Activated CD4-positive, alpha-beta T cell treated with anti-CD3 and anti-CD28 coated beads, Interleukin-2, amount 50 U/mL, for 16 hours (primary cell): Measurements from ENCODE around the gene MSH4.
A peak's percentile ranks its signal among the peaks of the same experiment; 100 is the strongest.
"Not testable (repeated sequence)": the region's sequence is repeated elsewhere in the genome, so short reads cannot be mapped to it uniquely, and the experiment has no call there.

Experiments used
- DNase-seq: peaks from one replicate; pipeline ENCODE4 v3.0.0-alpha.2; 2020

MSH4 gene

GRCh38 chr1:75796376-75797272 is at the start of gene MSH4:
Gene MSH4, plus strand, starts transcription at chr1:75796882. Its CDS starts 104 bp downstream, at chr1:75796986.
- DNase-seq: peak; percentile 41

- not testable (repeated sequence) for DNase-seq
These were observed 39.5 kb upstream of the MSH4 start for GRCh38 chr1:75757210-75757609.

DNA sequence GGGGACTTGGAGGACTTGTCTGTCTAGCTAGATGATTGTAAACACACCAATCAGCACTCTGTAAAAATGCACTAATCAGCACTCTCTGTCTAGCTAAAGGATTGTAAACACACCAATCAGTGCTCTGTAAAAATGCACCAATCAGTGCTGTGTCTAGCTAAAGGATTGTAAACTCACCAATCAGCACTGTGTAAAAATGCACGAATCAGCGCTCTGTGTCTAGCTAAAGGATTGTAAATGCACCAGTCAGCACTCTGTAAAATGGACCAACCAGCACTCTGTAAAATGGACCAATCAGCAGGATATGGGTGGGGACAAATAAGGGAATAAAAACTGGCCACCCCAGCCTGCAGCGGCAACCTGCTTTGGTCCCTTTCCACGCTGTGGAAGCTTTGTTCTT is 38.1 kb upstream of the MSH4 start:
- DNase-seq: not testable (repeated sequence)

- no peak for DNase-seq
These were observed 32.5 kb upstream of the MSH4 start for GRCh38 chr1:75764057-75764655.

GRCh38 chr1:75765697-75766355 is 30.9 kb upstream of the MSH4 start:
- DNase-seq: no peak

DNA sequence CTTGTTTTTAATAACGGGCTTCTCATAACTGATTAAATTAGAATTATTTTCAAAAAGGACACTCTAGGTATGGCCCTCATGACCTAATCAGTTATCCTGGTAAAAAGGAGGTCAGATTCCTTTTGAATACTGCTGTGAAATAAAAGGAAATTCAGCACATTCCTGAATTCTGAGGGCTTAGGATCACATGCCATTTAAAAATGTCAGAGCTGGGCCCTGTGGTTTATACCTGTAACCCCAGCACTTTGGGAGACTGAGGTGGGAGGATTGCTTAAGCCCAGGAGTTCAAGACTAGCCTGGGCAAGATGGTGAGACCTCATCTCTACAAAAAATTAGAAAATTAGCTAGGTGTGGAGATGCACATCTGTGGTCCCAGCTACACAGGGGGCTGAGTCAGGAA is 28.7 kb upstream of the MSH4 start:
- no peak for DNase-seq

- DNase-seq: no peak
These were observed 25.9 kb upstream of the MSH4 start for GRCh38 chr1:75770761-75771160.

- no peak for DNase-seq
These were observed 24.7 kb upstream of the MSH4 start for GRCh38 chr1:75771978-75772377.

- not testable (repeated sequence) for DNase-seq
These were observed 18.9 kb upstream of the MSH4 start for GRCh38 chr1:75777812-75778211.

- not testable (repeated sequence) for DNase-seq
These were observed 18.0 kb upstream of the MSH4 start for GRCh38 chr1:75778694-75779093.

GRCh38 chr1:75780183-75780582 is 16.5 kb upstream of the MSH4 start:
- DNase-seq: peak; percentile 51

- not testable (repeated sequence) for DNase-seq
These were observed 12.8 kb upstream of the MSH4 start for GRCh38 chr1:75783920-75784319.

DNA sequence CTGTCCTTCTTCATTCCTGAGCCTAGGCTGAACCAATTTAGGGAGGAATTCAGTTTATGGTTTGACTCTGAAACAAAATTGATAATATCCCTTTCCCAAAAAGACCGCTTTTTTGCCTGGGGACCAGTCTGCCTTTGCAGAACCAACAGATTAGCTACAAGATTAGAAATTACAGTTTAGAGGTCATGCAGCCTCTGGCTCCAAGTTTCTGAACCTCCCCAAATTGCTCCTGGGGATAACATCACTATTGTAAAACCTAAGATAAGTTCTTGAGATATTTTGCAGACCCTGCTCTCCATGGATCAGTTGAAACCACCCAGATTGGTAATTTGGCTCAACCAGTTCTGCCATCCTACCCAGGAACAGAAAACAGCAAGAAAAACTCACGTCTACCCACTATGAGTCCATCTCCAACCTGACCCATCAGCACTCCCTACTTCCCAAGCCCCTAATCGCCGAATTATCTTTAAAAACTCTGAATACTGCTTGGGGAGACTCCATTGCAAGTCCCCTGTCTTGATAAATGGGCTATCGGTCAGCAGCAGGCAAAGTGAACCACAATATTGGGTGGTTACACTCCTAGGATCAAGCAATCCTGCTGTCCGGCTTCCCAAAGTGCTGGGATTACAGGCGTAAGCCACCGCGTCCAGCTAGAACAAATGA is 11.2 kb upstream of the MSH4 start:
- DNase-seq: no peak

GRCh38 chr1:75785983-75786853 is 10.5 kb upstream of the MSH4 start, which contains the start of gene RABGGTB:
Gene RABGGTB, plus strand, starts transcription at chr1:75786256. Its CDS starts 16 bp downstream, at chr1:75786272.
- DNase-seq: peak; percentile 97

- peak; percentile 36 for DNase-seq
These were observed 9.7 kb upstream of the MSH4 start for GRCh38 chr1:75786901-75787493.

DNA sequence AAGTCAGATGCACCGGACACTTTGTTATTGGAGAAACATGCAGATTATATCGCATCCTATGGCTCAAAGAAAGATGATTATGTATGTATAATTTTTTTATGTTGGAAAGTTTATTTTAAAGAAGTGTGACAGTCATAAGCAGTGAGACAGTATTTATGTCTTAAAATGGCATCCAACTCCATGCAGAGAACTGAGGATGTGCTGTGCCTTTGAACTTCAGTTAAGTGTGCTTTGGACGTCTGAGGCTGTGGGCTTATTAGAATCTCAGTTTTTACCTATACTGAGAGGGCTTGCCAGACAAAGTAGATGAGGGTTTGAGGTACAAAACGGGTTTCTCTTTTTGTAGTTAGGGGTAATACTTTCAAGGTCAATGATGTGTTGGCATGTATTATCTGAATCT is 9.2 kb upstream of the MSH4 start:
- DNase-seq: peak; percentile 24

DNA sequence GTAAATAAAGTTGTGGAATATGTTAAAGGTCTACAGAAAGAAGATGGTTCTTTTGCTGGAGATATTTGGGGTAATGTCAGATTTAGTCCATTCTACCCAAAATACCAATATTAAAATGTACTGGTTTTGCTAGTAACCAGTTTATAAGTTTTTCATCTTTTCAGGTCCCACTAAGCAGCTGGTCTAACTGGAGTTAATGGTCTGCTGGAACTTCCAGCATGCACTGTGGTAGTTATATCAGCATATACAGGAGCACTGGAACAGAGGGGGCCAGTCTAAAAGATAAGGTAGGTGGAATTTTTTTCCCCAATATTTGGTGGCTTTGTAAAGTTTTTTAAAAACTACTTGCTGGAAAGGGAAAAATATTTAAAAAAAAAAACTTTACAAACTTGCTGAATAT is 6.7 kb upstream of the MSH4 start:
- no peak for DNase-seq

- peak; percentile 29 for DNase-seq
These were observed 5.7 kb upstream of the MSH4 start for GRCh38 chr1:75791022-75791421.

DNA sequence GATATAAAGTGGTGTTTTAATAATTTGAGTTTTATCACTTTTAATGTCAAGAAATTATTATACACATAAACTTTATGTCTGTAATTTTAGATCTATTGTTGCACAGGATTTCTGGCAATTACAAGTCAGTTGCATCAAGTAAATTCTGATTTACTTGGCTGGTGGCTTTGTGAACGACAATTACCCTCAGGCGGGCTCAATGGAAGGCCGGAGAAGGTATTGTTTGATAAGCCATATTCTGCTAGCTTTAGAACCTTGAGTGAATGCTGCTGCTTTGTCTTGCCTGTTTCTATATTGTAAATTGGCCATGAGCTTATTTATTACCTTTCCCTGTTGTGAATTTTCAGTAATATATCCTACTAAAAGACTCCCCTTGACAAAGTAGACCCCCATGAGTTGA is 4.6 kb upstream of the MSH4 start:
- no peak for DNase-seq

DNA sequence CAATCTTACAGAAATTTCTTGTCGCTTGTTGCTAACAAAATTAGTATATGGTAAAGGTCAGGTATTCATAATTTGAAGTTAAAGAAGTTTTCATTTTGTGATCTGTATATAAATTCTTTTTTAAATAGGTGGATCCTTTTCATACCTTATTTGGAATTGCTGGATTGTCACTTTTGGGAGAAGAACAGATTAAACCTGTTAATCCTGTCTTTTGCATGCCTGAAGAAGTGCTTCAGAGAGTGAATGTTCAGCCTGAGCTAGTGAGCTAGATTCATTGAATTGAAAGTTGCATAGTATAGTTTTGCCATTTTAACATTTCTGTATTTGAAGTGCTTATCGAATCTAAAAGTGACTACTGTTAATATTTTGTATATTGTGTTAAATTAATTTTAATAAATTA is 2.3 kb upstream of the MSH4 start:
- no peak for DNase-seq

DNA sequence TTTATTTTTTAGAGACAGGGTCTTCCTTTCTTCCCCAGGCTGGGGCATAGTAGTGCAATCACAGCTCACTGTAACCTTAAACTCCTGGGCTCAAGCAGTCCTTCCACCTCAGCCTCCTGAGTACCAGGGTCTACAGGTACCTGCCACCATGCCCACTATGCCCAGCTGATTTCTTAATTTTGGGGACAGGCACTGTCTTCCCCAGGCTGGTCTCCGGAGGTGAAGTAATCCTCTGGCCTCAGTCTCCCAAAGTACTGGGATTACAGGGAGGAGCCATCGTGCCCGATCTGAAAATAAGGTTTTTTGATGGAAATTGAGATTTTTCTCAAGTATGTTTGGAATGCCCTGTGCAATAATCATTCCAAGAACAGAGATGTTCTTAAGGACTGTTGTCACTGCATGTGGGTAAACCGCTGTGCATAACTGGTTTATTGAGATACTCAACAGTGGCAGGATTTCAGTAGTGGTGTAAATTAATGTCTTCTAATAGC is 934 bp upstream of the MSH4 start:
- no peak for DNase-seq

DNA sequence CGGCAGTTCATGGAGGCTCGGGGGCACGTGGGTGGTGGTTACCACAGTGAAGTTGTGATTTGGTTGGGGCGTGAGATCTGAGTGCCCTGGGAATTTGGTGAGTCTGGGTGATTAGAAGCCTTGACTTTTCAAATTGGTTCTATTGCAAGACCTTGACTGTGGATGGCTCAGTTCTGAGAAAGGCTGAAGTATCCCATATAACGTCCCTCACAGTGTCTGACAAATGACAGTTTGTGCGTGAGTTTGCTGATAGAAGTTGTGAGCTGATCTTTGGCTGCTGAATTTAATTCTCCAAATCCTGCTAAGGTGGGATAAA is 549 bp downstream of the MSH4 start:
- DNase-seq: no peak
